HG03378 (cell line): ENCODE measurements around the gene OPA1.

Experiments used
- ATAC-seq: cut with Tn5 transposase; IDR thresholded peaks from one replicate; pipeline ENCODE4 v1.9.1; 2021; ENCODE audit warnings: mild to moderate bottlenecking, moderate library complexity; ENCODE audit not compliant: unreplicated experiment

OPA1 gene

GRCh38 chr3:193693774-193694173 lies 100.8 kb downstream of the OPA1 start:
- ATAC-seq = peak; percentile 74

GRCh38 chr3:193701953-193702635 lies 109.1 kb downstream of the OPA1 start:
- peak; percentile 60 for ATAC-seq

- no peak for ATAC-seq
Observed at GRCh38 chr3:193702967-193703366, 110.0 kb downstream of the OPA1 start.

DNA sequence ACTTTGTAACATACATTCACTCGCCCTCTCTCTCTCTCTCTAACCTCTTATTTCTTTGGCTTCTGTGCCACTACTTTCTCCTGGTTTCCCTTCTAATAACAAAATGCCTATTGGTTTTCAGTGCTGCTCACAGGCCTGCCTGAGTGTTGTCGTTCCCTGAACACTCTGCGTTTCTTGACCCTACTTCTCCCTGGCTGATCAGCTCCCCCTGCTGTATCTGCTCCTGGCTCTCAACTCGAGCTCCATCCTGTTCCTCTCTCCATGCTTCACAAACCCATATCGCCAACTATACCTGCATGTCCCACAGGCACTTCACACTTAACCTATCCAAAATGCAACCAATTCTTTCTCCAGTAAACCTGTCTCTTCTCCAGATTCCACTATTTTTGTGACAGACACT lies 111.4 kb downstream of the OPA1 start:
- ATAC-seq = no peak

- no peak for ATAC-seq
Observed at GRCh38 chr3:193708270-193708669, 115.3 kb downstream of the OPA1 start.

DNA sequence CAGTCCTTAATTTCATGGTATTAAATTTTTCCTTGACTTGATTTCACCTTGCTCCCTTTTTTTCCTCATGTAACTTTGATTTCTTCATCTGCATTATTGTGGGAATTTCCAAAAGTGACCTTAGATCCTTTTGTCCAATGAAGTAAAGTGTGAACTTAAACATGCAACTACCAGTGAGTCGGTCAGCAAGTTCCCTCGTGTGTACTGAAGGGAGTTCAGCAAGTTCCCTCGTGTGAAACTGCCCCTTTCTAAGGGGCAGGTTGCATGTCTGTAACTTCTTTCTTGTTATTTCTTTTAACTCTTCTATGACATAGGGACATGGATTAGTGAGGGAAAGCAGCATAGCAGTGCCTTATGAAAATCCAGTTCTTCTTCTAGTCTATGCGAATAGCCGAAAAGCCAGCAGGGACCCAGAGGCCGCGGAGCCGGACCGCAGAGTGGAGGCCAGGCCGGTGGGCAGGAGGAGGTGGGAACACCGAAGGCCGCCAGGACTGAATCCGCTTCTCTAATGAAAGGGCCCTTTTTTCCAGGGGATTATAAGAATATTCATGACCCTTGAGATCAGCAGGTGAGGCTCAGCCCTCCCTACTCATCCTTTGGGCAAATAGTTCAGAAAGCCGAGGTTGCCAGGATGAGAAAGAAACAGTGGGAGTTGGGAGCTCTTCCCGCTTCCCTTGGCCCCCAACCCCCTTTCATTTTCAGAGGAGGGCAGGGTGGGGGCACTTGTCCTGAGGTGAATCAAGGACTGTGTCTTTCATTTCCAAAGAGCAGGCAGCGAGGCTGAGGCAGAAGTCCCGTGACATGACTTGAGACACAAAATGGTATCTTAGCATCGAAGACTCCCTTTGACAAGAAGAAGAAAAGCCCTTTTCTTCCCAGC lies 117.5 kb downstream of the OPA1 start:
- no peak for ATAC-seq

DNA sequence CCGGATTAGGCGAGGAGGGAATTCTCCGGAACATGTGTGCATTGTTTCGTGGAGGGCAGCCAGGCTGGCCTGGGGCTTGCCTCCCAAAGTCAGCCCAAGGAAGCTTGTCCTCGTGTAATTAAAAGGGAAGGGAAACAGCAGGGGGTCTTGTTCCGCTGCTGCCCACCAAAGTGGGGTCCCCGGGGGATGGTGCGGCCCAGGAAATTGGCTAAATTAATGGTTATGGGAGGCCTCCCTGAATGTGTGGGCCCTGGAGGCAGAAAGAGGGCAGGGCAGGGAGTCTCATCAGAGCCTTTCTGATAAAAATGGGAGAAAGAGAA lies 118.1 kb downstream of the OPA1 start:
- ATAC-seq = no peak

- no peak for ATAC-seq
Observed at GRCh38 chr3:193711523-193711963, 118.5 kb downstream of the OPA1 start.

DNA sequence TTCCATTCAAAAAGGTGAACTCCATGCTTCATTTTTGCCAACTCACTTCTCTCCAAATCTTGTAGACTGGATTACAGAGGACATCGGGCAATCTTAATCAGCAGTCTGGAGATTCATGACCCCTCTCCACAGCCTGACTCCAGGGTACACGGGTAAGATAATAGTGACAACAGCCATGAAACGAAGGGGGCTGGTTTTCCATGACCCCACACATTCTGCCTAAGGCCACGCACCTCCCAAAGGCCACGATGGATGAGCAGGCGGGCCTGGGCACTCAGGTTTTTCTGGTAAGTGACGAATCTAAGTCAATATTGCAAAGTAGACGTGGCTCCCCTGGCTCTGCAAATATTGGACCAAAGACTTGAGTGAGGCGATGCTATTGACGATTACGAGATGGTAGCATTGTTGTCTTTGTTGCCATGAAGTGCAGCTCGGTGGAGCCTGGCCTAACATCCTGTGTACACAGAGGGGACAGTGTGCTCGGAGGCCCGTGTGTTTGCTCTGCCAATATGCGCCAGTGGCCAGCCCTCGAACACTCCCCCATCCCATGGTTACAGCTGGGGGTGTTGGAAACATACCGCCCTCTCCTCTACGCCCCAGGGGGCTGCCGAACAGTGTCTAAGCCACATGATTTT lies 119.1 kb downstream of the OPA1 start:
- ATAC-seq = no peak

GRCh38 chr3:193712938-193713337 lies 119.9 kb downstream of the OPA1 start:
- ATAC-seq = no peak

GRCh38 chr3:193714523-193715137 lies 121.6 kb downstream of the OPA1 start:
- ATAC-seq = no peak

DNA sequence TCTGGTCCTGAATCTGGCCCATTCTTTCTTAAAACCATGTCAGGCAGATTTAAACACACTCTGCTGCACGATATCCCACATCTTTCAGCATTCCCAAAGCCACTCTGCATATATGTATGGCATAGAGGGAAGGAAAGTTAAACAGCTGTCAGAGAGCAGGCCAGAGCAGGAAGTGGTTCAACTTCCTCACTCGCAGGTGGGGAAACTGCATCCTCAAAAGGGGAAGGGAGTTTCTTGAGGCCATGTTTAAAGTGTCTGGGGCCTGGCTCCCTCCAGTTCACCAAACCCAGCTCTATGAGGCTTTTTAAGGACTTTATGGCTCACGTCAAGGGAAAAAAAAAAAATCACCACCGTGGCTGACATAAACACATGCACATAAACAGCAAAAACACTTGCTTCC lies 123.1 kb downstream of the OPA1 start:
- ATAC-seq = no peak

GRCh38 chr3:193719735-193720134 lies 126.7 kb downstream of the OPA1 start:
- ATAC-seq = no peak

DNA sequence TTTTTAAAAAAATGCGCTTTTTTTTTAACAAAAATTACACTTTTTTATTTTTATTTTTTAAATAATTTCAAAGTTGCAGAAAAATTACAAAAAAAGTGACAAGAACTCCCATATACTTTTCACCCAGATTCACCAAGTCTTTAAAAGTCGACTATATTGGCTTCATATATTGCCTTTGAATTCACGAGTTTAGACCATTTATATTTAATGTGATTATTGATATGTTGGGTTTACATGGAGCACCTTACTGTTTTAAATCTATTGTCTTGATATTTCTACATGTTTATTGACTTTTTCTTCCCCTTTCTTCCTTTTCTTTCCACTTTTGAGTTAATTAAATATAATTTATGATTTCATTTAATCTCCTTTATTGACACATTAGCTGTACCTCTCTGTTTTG lies 127.2 kb downstream of the OPA1 start:
- no peak for ATAC-seq

DNA sequence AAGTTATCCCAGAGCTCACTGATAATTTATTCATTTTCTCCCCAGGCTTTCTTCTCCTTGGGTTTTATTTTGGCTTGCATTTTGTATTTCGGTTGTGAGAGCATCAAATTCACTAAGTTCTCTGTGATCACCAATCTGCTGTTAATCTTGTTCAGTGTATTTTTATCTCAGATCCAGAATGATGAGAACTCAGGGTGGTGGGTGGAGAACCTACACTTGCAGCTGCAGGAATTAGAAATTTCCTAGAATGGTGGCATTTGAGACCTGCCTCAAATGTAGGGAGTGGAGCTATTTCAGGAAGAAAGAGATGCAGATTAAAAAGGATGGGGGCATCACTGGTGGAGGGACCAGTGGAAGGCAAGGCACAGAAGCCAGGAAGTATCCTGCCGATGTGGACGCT lies 129.6 kb downstream of the OPA1 start:
- no peak for ATAC-seq

GRCh38 chr3:193727089-193727488 lies 134.1 kb downstream of the OPA1 start:
- no peak for ATAC-seq

GRCh38 chr3:193728429-193729087 lies 135.6 kb downstream of the OPA1 start:
- ATAC-seq = no peak

DNA sequence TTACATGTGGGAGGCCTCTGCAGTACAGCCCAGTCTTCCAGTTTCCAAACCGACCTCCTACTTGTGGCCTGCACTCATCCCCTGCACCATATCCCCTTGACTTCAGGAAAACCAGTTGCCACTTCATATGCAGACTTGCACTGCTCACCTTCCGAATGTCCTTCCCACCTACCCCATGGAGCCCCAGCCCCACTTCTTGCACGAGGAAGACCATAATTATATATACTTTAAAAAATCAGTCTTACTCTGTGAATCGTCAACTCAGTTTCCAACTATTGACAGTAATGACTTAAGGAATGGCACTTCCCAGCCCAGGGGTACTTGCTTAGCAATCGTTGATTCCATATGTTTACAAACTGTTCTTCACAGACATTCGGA lies 136.1 kb downstream of the OPA1 start:
- ATAC-seq = no peak

GRCh38 chr3:193729601-193730000 lies 136.6 kb downstream of the OPA1 start:
- no peak for ATAC-seq

GRCh38 chr3:193730511-193730910 lies 137.5 kb downstream of the OPA1 start:
- ATAC-seq = no peak

GRCh38 chr3:193730976-193731375 lies 138.0 kb downstream of the OPA1 start:
- ATAC-seq = no peak
